AG10803 (cell line): ENCODE measurements around the gene MGST3.
A peak's percentile ranks its signal among the peaks of the same experiment; 100 is the strongest.
"Not testable (repeated sequence)": the region's sequence is repeated elsewhere in the genome, so short reads cannot be mapped to it uniquely, and the experiment has no call there.

Source experiments
- DNase-seq: peaks from one replicate; pipeline ENCODE4 v3.0.0; 2010; ENCODE audit warnings: low read depth
- H3K4me3 ChIP-seq: 2 replicates; pipeline ENCODE4 v1.5.1; 2011; ENCODE audit warnings: mild to moderate bottlenecking, low read length, control low read depth
- TF ChIP-seq, protein P1 (sequence below): conservative IDR thresholded peaks from 2 replicates; pipeline ENCODE4 v1.5.1; 2011; ENCODE audit warnings: mild to moderate bottlenecking, low read length, control low read depth, inconsistent platforms

MGST3 gene

DNA sequence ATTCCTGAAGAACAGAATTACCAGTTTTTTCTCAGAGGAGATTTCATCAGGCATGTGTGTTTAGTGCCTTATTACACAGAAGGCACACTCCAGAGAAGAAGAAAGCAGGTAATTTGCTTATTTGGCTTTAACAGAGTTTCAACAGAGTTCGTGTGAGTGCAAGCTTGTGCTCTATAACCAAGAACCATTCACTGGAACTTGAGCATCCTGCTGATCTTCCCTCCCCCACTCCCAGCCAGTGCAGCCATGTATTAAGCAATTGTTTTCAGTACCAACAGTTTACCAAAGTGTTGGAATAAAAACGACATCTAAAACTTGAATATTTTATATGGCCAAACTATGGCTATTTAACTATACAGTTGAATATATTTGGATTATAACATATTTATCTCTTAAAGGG, 4.3 kb downstream of the MGST3 start:
- DNase-seq, result peak; percentile 46
- TF ChIP-seq, protein P1, sequence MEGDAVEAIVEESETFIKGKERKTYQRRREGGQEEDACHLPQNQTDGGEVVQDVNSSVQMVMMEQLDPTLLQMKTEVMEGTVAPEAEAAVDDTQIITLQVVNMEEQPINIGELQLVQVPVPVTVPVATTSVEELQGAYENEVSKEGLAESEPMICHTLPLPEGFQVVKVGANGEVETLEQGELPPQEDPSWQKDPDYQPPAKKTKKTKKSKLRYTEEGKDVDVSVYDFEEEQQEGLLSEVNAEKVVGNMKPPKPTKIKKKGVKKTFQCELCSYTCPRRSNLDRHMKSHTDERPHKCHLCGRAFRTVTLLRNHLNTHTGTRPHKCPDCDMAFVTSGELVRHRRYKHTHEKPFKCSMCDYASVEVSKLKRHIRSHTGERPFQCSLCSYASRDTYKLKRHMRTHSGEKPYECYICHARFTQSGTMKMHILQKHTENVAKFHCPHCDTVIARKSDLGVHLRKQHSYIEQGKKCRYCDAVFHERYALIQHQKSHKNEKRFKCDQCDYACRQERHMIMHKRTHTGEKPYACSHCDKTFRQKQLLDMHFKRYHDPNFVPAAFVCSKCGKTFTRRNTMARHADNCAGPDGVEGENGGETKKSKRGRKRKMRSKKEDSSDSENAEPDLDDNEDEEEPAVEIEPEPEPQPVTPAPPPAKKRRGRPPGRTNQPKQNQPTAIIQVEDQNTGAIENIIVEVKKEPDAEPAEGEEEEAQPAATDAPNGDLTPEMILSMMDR, result no peak
- no peak overlapping the region for H3K4me3 ChIP-seq

DNA sequence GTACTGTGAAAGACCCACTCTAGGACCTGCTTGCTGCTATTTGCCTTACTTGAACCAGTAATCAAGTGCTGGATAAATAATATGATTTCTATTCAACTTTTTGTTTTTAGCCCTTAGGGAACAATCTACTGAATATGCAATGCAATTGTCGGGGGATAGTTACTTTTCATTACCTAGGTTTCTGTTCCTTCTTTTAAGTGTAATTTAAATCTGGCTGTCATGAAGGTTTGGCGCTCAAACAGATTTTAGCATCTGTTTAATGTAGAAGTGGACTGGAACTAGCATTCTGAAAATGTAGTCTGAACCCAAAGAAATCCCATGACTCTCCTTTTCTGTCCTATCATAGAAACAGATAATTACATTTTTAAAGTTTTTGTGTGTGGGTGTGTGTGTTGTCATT, 4.8 kb downstream of the MGST3 start:
- no peak for DNase-seq
- TF ChIP-seq, protein P1, result no peak
- H3K4me3 ChIP-seq, result no peak overlapping the region

DNA sequence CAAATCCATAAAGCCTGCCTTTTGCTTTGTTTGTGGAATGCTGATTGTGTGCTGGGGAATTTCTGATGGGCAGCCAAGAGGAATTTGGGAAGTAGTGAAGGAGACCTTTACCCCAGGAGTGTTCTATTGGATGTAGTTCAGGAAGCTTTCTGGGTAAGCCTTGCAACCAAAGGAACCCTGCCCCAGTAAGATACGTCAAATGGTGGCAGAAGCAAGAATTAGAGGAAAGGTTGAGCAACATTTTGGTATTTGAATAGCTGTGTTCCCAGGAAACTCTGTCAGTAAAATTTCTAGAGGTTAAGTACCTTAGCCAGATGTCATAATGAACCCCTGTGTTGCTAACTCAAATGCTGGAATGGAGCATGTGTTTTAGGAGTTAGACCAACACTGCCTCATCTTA, 6.4 kb downstream of the MGST3 start:
- peak; percentile 90 for DNase-seq
- TF ChIP-seq, protein P1, result no peak
- H3K4me3 ChIP-seq, result no peak overlapping the region

DNA sequence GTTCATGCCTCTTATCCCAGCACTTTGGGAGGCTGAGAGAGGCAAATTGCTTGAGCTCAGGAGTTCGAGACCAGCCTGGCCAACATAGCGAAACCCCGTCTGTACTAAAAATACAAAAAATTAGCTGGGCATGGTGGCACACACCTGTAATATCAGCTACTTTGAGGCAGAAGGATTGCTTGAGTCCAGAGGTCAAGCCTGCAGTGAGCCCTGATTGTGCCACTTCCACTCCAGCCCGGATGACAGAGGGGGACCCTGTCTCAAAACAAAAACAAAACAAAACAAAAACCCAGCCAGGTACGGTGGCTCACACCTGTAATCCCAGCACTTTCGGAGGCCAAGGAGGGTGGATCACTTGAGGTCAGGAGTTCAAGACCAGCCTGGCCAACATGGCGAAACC, 7.2 kb downstream of the MGST3 start:
- DNase-seq, H3K4me3 ChIP-seq: not testable (repeated sequence)

DNA sequence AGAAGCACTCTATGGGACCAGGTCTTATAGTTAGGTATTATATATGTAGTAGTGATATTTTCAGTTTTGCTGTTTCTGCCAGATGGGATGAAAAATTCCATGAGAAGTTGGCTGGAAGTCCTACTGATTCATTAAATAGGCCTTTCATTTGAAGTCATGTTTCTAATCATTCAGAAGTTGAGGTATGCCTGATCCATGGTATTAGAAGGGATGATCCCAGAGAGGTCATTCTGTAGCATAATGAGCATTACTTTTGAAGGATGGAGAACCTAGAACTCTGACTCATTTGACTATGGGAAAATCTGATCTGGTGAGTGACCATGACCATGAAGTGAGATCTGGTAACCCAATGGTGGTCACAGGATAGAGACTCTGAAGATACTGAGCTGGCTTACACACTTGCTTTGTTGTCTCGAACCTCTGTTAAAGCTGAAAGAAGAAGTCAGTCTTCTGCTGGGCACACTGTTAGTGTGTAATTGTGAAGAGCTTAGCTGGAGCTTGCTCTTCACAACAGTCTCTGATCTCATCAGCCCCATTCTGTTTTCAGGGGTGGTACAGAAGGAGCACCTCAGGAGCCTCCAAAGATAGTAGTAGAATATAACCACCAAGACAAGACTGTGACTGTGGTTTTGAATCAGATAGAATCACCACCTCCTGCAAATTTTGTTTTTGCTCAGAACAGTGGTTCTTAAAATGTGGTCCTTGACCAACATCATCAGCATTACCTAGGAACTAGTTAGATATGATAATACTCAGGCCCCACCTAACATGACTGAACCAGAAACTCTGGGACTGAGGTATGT, 9.0 kb downstream of the MGST3 start:
- H3K4me3 ChIP-seq, result no peak overlapping the region
- TF ChIP-seq, protein P1, result no peak
- DNase-seq, result peak; percentile 60

DNA sequence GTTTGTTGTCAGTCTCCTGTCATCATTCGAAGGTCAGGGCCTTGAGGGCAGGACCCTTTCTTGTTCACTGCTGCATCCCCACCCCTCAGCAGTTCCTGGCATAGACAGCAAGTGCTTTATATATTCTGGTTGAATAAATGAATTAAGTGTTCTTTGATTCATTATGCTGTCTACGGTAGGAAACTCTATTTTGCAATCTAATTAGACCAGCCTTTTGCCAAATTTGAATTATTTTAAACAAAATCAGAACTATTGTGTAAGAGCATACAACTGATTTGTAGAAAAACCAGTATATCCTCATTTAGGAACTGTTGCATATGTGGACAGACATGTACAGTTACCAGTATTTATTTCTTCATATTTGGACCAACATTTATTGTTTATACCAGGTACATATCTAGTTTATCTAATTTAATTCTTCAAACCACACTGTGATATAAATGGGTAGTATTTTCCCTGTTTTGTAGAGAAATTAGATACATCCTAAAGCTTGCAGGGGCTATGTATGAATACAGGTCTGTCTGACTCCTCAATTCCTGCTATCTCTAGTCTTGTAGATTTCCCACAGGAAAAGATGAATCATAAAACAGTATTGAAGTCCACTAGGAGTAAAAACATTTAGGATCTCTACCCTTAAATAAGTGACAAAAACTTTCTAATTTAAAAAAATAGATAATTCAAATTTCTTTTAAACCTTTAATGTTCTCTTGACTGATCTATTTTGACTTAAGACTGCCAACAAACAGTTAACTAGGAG, 10.4 kb downstream of the MGST3 start:
- TF ChIP-seq, protein P1, result no peak
- no peak for DNase-seq
- H3K4me3 ChIP-seq, result no peak overlapping the region

DNA sequence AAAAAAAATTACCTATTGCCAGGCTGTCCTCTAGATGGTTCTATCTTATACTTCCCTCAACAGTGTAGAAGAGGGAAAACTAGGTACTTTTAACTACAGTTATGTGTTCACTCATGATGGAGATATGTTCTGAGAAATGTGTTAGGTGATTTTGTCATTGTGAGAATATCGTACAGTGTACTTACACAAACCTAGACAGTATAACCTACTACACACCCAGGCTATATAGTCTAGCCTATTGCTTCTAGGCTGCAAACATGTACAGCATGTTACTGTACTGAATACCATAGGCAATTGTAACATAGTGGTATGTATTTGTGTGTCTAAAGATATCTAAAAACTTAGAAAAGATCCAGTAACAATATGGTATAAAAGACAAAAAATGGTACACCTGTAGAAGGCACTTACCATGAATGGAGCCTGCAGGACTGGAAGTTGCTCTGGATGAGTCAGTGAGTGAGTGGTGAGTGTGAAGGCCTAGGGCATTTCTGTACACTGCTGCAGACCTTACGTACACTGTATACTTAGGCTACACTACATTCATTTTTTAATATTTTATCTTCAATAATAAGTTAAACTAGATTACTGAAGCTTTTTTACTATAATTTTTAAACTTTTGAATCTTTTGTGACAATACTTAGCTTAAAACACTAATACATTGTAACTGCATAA, 13.2 kb downstream of the MGST3 start:
- no peak overlapping the region for H3K4me3 ChIP-seq
- no peak for DNase-seq
- TF ChIP-seq, protein P1, result no peak
